Erythroblast (primary cell): ENCODE measurements around the gene INSRR.

Source experiments
- GATA1 ChIP-seq: IDR thresholded peaks from 2 replicates; pipeline ENCODE4 v1.6.1; 2011; ENCODE audit warnings: low read depth, mild to moderate bottlenecking, control low read depth, low read length, moderate library complexity
- POLR2A ChIP-seq: IDR thresholded peaks from 2 replicates; pipeline ENCODE4 v1.6.1; 2011; ENCODE audit warnings: mild to moderate bottlenecking, low read length

DNA sequence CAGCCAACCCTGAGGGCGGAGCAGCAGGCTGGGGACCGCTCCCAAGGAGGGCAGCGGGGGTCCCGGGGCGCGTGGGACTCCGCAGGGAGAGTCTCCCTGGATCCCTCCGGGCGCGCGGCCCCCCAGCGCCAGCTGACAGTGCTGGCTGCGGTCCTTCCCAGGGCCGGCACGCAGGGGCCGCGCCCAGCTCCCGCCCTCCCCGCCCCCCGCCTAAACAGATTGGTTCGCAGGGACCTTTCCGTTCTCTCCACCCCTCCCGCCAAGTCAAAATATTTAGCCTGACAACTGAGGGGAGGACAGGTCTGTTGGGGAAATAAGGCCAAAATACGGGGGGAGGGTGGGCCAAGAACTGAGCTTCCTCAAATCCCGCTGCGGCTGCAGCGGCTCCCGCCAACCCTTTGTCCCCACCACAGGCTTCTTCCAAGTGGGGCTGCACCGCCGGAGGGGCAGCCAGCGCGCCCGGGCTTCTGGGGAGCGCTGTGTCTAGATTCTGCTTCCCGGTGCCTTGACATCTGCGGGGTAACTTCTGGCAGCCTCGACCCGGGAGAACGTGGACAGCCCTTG lies at the start of gene INSRR:
- TF ChIP-seq POLR2A: no peak
- TF ChIP-seq GATA1: no peak
